Right lobe of liver (tissue), 4 donors: ENCODE data around the gene LPCAT3.

ENCODE experiments used
- POLR2A ChIP-seq: fragments of 450-650 bp; IDR thresholded peaks from one replicate; pipeline ENCODE4 v1.6.1; 2017; ENCODE audit warnings: antibody characterized with exemption, mild to moderate bottlenecking
- TF ChIP-seq, protein P1 (sequence below), 4 donors: fragments of 200-600 bp in 3 of 4; fragments of 450-650 bp in 1 of 4; IDR thresholded peaks; one replicate each; pipeline versions ENCODE4 v1.5.1 to v1.8.0; 2016 to 2022; ENCODE audit warnings: antibody characterized with exemption in 4 of 4, mild to moderate bottlenecking in 2 of 4
- donor health status: DM: no; HTN: no; CAD: no.
- donor health status: DM: no; HTN: no; CAD: no.
- donor health status: DM: no; HTN: yes; CAD: no.

DNA sequence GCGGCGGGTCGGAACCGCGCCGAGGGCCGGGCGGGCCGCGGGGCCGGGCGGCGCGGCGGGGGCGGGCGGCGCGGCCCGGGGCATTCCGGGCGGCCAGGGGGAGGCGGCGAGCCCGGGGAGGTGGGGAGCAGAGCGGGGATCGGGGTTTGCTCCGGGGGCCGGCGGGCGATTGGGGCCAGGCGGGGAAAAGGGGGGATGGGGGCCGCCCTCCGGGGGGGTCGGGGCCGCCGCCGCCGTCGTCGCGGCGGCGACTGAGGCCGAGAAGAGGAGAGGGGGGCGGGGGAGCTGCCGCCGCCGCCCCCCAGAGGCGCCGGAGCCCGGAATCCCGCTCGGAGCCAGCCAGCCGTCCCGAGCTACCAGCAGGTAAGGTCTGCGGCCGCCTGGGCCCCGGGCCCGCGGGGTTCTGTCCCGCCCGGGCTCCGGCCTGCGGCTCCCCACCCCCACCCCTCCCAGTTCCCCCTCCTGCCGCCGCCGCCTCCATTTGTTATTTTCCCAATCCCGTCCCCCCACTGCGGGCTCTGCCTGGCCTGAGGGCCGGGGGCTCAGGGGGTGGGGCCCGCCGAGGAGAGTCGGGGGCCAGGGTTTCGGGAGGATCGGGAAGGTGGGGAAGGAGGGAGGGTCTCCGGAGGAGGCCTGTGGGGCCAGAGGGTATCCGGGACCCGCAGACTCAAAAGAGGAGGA lies 90.1 kb downstream of the LPCAT3 start:
- TF ChIP-seq, protein P1, sequence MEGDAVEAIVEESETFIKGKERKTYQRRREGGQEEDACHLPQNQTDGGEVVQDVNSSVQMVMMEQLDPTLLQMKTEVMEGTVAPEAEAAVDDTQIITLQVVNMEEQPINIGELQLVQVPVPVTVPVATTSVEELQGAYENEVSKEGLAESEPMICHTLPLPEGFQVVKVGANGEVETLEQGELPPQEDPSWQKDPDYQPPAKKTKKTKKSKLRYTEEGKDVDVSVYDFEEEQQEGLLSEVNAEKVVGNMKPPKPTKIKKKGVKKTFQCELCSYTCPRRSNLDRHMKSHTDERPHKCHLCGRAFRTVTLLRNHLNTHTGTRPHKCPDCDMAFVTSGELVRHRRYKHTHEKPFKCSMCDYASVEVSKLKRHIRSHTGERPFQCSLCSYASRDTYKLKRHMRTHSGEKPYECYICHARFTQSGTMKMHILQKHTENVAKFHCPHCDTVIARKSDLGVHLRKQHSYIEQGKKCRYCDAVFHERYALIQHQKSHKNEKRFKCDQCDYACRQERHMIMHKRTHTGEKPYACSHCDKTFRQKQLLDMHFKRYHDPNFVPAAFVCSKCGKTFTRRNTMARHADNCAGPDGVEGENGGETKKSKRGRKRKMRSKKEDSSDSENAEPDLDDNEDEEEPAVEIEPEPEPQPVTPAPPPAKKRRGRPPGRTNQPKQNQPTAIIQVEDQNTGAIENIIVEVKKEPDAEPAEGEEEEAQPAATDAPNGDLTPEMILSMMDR (IDR thresholded peaks at IDR 0.05), result no peak
- no peak for TF ChIP-seq POLR2A
